ENCODE results near the gene OCLN.
"Not testable (repeated sequence)": the region's sequence is repeated elsewhere in the genome, so short reads cannot be mapped to it uniquely, and the experiment has no call there.

OCLN gene

GRCh38 chr5:69502767-69503488 is 10.3 kb downstream of the OCLN start:
- no peak overlapping the region for H3K4me3 ChIP-seq (ENCODE audit: control insufficient read depth, low read depth, low read length)
- DNase-seq (ENCODE audit: low read depth): peak; percentile 94
- TF ChIP-seq, protein P1, sequence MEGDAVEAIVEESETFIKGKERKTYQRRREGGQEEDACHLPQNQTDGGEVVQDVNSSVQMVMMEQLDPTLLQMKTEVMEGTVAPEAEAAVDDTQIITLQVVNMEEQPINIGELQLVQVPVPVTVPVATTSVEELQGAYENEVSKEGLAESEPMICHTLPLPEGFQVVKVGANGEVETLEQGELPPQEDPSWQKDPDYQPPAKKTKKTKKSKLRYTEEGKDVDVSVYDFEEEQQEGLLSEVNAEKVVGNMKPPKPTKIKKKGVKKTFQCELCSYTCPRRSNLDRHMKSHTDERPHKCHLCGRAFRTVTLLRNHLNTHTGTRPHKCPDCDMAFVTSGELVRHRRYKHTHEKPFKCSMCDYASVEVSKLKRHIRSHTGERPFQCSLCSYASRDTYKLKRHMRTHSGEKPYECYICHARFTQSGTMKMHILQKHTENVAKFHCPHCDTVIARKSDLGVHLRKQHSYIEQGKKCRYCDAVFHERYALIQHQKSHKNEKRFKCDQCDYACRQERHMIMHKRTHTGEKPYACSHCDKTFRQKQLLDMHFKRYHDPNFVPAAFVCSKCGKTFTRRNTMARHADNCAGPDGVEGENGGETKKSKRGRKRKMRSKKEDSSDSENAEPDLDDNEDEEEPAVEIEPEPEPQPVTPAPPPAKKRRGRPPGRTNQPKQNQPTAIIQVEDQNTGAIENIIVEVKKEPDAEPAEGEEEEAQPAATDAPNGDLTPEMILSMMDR (conservative IDR thresholded peaks at IDR 0.05; ENCODE audit: control insufficient read depth, insufficient read depth, low read depth, low read length): no peak

GRCh38 chr5:69504036-69504435 is 11.4 kb downstream of the OCLN start:
- peak; percentile 73 for DNase-seq (ENCODE audit: low read depth)
- no peak overlapping the region for H3K4me3 ChIP-seq (ENCODE audit: control insufficient read depth, low read depth, low read length)
- TF ChIP-seq, protein P1 (conservative IDR thresholded peaks at IDR 0.05; ENCODE audit: control insufficient read depth, insufficient read depth, low read depth, low read length): no peak

GRCh38 chr5:69505306-69505705 is 12.7 kb downstream of the OCLN start:
- H3K4me3 ChIP-seq (ENCODE audit: control insufficient read depth, low read depth, low read length): no peak overlapping the region
- DNase-seq (ENCODE audit: low read depth): no peak
- TF ChIP-seq, protein P1 (conservative IDR thresholded peaks at IDR 0.05; ENCODE audit: control insufficient read depth, insufficient read depth, low read depth, low read length): no peak

- no peak for DNase-seq (ENCODE audit: low read depth)
- TF ChIP-seq, protein P1 (conservative IDR thresholded peaks at IDR 0.05; ENCODE audit: control insufficient read depth, insufficient read depth, low read depth, low read length): no peak
These were observed 16.6 kb downstream of the OCLN start for GRCh38 chr5:69509212-69509611.

DNA sequence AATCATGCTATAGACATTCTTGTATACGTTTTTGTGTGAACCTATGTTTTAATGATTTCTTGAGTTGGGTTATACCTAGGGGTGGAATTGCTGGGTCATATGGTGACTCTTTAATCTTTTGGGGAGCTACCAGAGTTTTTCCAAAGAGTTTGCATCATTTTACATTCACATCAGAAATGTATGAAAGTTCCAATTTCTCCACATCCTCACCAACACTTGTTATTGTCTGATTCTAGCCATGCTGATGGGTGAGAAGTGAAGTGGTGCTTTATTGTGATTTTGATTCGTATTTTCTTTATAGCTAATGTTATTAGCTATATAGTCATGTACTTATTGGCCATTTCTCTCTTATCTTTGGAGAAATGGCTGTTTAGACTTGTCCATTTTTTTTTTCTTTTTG is 18.1 kb downstream of the OCLN start:
- DNase-seq (ENCODE audit: low read depth): no peak
- TF ChIP-seq, protein P1 (conservative IDR thresholded peaks at IDR 0.05; ENCODE audit: control insufficient read depth, insufficient read depth, low read depth, low read length): no peak
- no peak overlapping the region for H3K4me3 ChIP-seq (ENCODE audit: control insufficient read depth, low read depth, low read length)

More at GRCh38 chr5:69509212-69509611, 16.6 kb downstream of the OCLN start:
- no peak overlapping the region for H3K4me3 ChIP-seq (ENCODE audit: control insufficient read depth, low read depth, low read length)

- H3K4me3 ChIP-seq (ENCODE audit: control insufficient read depth, low read depth, low read length): no peak overlapping the region
- DNase-seq (ENCODE audit: low read depth): peak; percentile 92
- TF ChIP-seq, protein P1 (conservative IDR thresholded peaks at IDR 0.05; ENCODE audit: control insufficient read depth, insufficient read depth, low read depth, low read length): no peak
These were observed 20.2 kb downstream of the OCLN start for GRCh38 chr5:69512740-69513260.

DNA sequence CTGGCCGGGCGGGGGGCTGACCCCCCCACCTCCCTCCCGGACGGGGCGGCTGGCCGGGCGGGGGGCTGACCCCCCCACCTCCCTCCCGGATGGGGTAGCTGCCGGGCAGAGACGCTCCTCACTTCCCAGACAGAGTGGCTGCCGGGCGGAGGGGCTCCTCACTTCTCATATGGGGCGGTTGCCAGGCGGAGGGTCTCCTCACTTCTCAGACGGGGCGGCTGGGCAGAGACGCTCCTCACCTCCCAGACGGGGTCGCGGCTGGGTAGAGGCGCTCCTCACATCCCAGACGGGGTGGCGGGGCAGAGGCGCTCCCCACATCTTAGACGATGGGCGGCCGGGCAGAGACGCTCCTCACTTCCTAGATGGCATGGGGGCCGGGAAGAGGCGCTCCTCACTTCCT is 23.0 kb downstream of the OCLN start:
- not testable (repeated sequence) for DNase-seq (ENCODE audit: low read depth); H3K4me3 ChIP-seq (ENCODE audit: control insufficient read depth, low read depth, low read length)
